Measurements from ENCODE around the gene LRRC49.

Gene LRRC49

GRCh38 chr15:70912187-70912586, 19.6 kb downstream of the LRRC49 start:
- Histone ChIP-seq H3K79me1 (ENCODE audit: low read length) (no peaks in the 10 kb centered on the region), H3K9ac (ENCODE audit: low read length) (no peak overlapping the region), H3K18ac (ENCODE audit: low read length) (no peak overlapping the region), H3K23ac (ENCODE audit: low read length) (no peak overlapping the region), H2AK5ac (ENCODE audit: low read length) (no peak overlapping the region), H2AFZ (ENCODE audit: insufficient read depth, low read length, poor library complexity) (no peak overlapping the region), H2BK5ac (ENCODE audit: low read depth, low read length, poor library complexity) (no peak overlapping the region), H2BK120ac (ENCODE audit: insufficient read depth, low read length, poor library complexity) (no peak overlapping the region), H3K4me2 (ENCODE audit: low read length) (no peak overlapping the region), H4K12ac (ENCODE audit: low read depth, low read length) (no peak overlapping the region), H3K27ac (ENCODE audit: low read depth, low read length) (no peak overlapping the region), H4K8ac (ENCODE audit: low read depth, low read length) (no peak overlapping the region), H3K4me3 (ENCODE audit: low read depth, low read length) (no peak overlapping the region), H3K36me3 (ENCODE audit: control insufficient read depth in 1 of 2, insufficient read depth in 2 of 2, low read length in 2 of 2) (no peaks in the 10 kb centered on the region), H4K91ac (ENCODE audit: low read depth, low read length) (no peak overlapping the region), H2BK12ac (ENCODE audit: low read length) (no peak overlapping the region), H3K79me2 (ENCODE audit: control insufficient read depth, insufficient read depth, low read length, poor library complexity) (no peaks in the 10 kb centered on the region), H3K14ac (ENCODE audit: low read length) (no peak overlapping the region), H3K4me1 (ENCODE audit: control insufficient read depth in 1 of 2, insufficient read depth in 2 of 2, low read length in 2 of 2) (no peaks in the 10 kb centered on the region), H3K9me3 (ENCODE audit: insufficient read depth, low read depth, low read length) (peaks cover 4% of the 10 kb centered on the region), H3K4ac (ENCODE audit: low read depth, low read length) (no peak overlapping the region), H3K27me3 (ENCODE audit: insufficient read depth, low read length) (no peaks in the 10 kb centered on the region)
- no peak for DNase-seq
- no CpG with 5 or more reads among the region's 1 CpG for whole genome bisulfite sequencing (ENCODE audit: extremely low coverage, insufficient coverage, insufficient read length)

DNA sequence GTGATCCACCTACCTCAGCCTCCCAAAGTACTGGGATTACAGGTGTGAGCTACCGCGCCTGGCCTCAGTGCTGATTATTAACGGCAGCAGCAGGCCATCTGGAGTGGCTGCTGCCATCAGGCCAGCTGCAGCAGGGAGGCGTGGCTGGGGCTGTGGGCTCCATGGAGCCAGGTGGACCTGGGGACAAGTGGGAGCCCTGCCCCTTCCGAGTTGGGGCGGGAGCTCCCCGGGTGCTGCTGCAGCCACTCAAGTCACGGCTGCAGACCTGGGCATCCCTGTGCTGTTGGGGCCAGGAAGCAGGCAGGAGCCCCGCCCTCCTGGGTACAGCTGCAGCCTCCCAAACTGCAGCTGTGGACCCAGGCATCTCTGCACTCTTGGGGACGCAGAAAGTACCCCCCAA, 23.9 kb downstream of the LRRC49 start:
- no peaks in the 10 kb centered on the region for H3K36me3 ChIP-seq (ENCODE audit: control insufficient read depth in 1 of 2, insufficient read depth in 2 of 2, low read length in 2 of 2)
- H2BK12ac ChIP-seq (ENCODE audit: low read length) = no peak overlapping the region
- H3K4me3 ChIP-seq (ENCODE audit: low read depth, low read length) = no peak overlapping the region
- no peak overlapping the region for H4K91ac ChIP-seq (ENCODE audit: low read depth, low read length)
- H4K12ac ChIP-seq (ENCODE audit: low read depth, low read length) = no peak overlapping the region
- H2BK120ac ChIP-seq (ENCODE audit: insufficient read depth, low read length, poor library complexity) = no peak overlapping the region
- no peak overlapping the region for H4K8ac ChIP-seq (ENCODE audit: low read depth, low read length)
- no peak overlapping the region for H3K18ac ChIP-seq (ENCODE audit: low read length)
- H3K79me1 ChIP-seq (ENCODE audit: low read length) = no peaks in the 10 kb centered on the region
- H3K9ac ChIP-seq (ENCODE audit: low read length) = no peak overlapping the region
- no peaks in the 10 kb centered on the region for H3K27me3 ChIP-seq (ENCODE audit: insufficient read depth, low read length)
- no peak overlapping the region for H3K14ac ChIP-seq (ENCODE audit: low read length)
- no peak overlapping the region for H3K4ac ChIP-seq (ENCODE audit: low read depth, low read length)
- no peaks in the 10 kb centered on the region for H3K79me2 ChIP-seq (ENCODE audit: control insufficient read depth, insufficient read depth, low read length, poor library complexity)
- H3K4me1 ChIP-seq (ENCODE audit: control insufficient read depth in 1 of 2, insufficient read depth in 2 of 2, low read length in 2 of 2) = no peaks in the 10 kb centered on the region
- no peak overlapping the region for H3K27ac ChIP-seq (ENCODE audit: low read depth, low read length)
- DNase-seq = no peak
- H2AK5ac ChIP-seq (ENCODE audit: low read length) = no peak overlapping the region
- no peak overlapping the region for H2AFZ ChIP-seq (ENCODE audit: insufficient read depth, low read length, poor library complexity)
- H3K23ac ChIP-seq (ENCODE audit: low read length) = no peak overlapping the region
- no peaks in the 10 kb centered on the region for H3K9me3 ChIP-seq (ENCODE audit: insufficient read depth, low read depth, low read length)
- H3K4me2 ChIP-seq (ENCODE audit: low read length) = no peak overlapping the region
- H2BK5ac ChIP-seq (ENCODE audit: low read depth, low read length, poor library complexity) = no peak overlapping the region
- no CpG with 5 or more reads among the region's 10 CpGs for WGBS (ENCODE audit: extremely low coverage, insufficient coverage, insufficient read length)

DNA sequence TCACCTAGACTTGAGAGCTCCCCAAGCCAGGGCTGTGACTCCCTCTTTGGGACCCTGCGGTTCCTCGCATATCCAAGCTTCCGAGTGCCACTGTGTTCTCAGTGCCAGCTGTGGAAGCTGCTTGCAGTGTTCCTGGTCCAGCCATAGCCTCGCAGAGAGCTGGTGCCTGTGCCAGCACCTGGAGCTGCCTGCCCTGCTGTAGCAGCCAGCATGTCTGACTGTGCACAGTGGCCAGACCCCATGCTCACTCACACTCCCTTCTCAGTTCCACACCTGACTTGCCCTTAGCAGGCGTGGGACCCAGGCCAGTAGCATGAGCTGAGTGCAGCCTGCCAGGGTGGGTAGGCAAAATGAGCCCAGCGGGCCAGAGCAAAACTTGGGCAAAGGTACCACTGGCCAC, 25.3 kb downstream of the LRRC49 start:
- Histone ChIP-seq H3K18ac (ENCODE audit: low read length) (no peak overlapping the region), H3K4me3 (ENCODE audit: low read depth, low read length) (no peak overlapping the region), H3K79me1 (ENCODE audit: low read length) (no peaks in the 10 kb centered on the region), H2BK12ac (ENCODE audit: low read length) (no peak overlapping the region), H3K27me3 (ENCODE audit: insufficient read depth, low read length) (no peaks in the 10 kb centered on the region), H4K12ac (ENCODE audit: low read depth, low read length) (no peak overlapping the region), H3K23ac (ENCODE audit: low read length) (no peak overlapping the region), H3K14ac (ENCODE audit: low read length) (no peak overlapping the region), H2BK5ac (ENCODE audit: low read depth, low read length, poor library complexity) (no peak overlapping the region), H2BK120ac (ENCODE audit: insufficient read depth, low read length, poor library complexity) (no peak overlapping the region), H3K9me3 (ENCODE audit: insufficient read depth, low read depth, low read length) (no peaks in the 10 kb centered on the region), H3K4me1 (ENCODE audit: control insufficient read depth in 1 of 2, insufficient read depth in 2 of 2, low read length in 2 of 2) (no peaks in the 10 kb centered on the region), H3K4ac (ENCODE audit: low read depth, low read length) (no peak overlapping the region), H4K8ac (ENCODE audit: low read depth, low read length) (no peak overlapping the region), H2AK5ac (ENCODE audit: low read length) (no peak overlapping the region), H4K91ac (ENCODE audit: low read depth, low read length) (no peak overlapping the region), H3K9ac (ENCODE audit: low read length) (no peak overlapping the region), H3K27ac (ENCODE audit: low read depth, low read length) (no peak overlapping the region), H3K36me3 (ENCODE audit: control insufficient read depth in 1 of 2, insufficient read depth in 2 of 2, low read length in 2 of 2) (no peaks in the 10 kb centered on the region), H3K4me2 (ENCODE audit: low read length) (no peak overlapping the region), H2AFZ (ENCODE audit: insufficient read depth, low read length, poor library complexity) (no peak overlapping the region), H3K79me2 (ENCODE audit: control insufficient read depth, insufficient read depth, low read length, poor library complexity) (no peaks in the 10 kb centered on the region)
- no CpG with 5 or more reads among the region's 6 CpGs for WGBS (ENCODE audit: extremely low coverage, insufficient coverage, insufficient read length)
- no peak for DNase-seq

DNA sequence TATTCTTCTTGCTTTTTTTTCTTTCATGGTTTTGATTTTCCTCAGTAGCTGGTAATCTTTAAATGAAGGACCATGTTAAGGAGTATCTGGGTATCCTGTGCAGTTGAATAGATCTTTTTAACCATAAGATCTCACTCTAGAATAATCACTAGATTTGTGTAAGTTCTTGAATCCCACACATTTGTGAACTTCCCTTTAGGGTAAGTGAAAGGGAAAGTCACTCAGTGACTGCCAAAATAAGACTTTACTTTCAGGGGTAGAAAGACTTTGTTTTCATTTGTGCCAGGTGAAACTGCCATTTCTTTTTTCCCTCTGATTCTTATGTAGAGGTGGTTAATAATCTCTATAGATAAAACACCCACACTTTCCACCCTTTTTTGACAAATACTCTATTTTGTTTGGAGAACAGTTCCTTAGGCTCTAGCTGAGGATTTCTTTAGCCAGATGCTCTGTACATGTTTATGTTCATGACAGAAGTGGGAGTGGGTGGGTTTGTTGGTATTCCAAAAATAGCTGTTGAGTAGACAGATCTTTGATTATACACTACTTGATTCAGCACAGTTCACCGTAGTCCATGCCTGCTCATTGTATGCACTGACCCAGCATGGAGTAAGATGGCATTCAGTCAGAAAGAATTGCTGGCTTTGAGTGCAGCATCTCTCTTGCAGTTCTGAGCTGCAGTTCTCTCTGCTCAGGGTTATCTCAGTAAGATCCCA, 28.5 kb downstream of the LRRC49 start:
- Histone ChIP-seq H2AFZ (ENCODE audit: insufficient read depth, low read length, poor library complexity) (no peak overlapping the region), H4K91ac (ENCODE audit: low read depth, low read length) (no peak overlapping the region), H2BK12ac (ENCODE audit: low read length) (no peak overlapping the region), H2BK5ac (ENCODE audit: low read depth, low read length, poor library complexity) (no peak overlapping the region), H2AK5ac (ENCODE audit: low read length) (no peak overlapping the region), H4K8ac (ENCODE audit: low read depth, low read length) (no peak overlapping the region), H3K9me3 (ENCODE audit: insufficient read depth, low read depth, low read length) (no peaks in the 10 kb centered on the region), H3K4me1 (ENCODE audit: control insufficient read depth in 1 of 2, insufficient read depth in 2 of 2, low read length in 2 of 2) (no peaks in the 10 kb centered on the region), H3K4ac (ENCODE audit: low read depth, low read length) (no peak overlapping the region), H4K12ac (ENCODE audit: low read depth, low read length) (no peak overlapping the region), H3K27me3 (ENCODE audit: insufficient read depth, low read length) (no peaks in the 10 kb centered on the region), H3K14ac (ENCODE audit: low read length) (no peak overlapping the region), H3K4me3 (ENCODE audit: low read depth, low read length) (no peak overlapping the region), H3K36me3 (ENCODE audit: control insufficient read depth in 1 of 2, insufficient read depth in 2 of 2, low read length in 2 of 2) (no peaks in the 10 kb centered on the region), H2BK120ac (ENCODE audit: insufficient read depth, low read length, poor library complexity) (no peak overlapping the region), H3K18ac (ENCODE audit: low read length) (no peak overlapping the region), H3K79me2 (ENCODE audit: control insufficient read depth, insufficient read depth, low read length, poor library complexity) (no peaks in the 10 kb centered on the region), H3K4me2 (ENCODE audit: low read length) (no peak overlapping the region), H3K23ac (ENCODE audit: low read length) (no peak overlapping the region), H3K79me1 (ENCODE audit: low read length) (no peaks in the 10 kb centered on the region), H3K27ac (ENCODE audit: low read depth, low read length) (no peak overlapping the region), H3K9ac (ENCODE audit: low read length) (no peak overlapping the region)
- no peak for DNase-seq
- no CpG with 5 or more reads among the region's 1 CpG for WGBS (ENCODE audit: extremely low coverage, insufficient coverage, insufficient read length)

All from trophoblast cell (in vitro differentiated cells and primary cell).